Astrocyte (in vitro differentiated cells and primary cell): Measurements from ENCODE around the gene UNC93A. TPM values are rescaled to one million over a fixed set of nuclear protein-coding genes. Genes with fewer than 3 reads are reported as not detected.
"Not testable (repeated sequence)": the region's sequence is repeated elsewhere in the genome, so short reads cannot be mapped to it uniquely, and the experiment has no call there.

ENCODE experiments used
- DNase-seq: peaks from one replicate; pipeline ENCODE4 v3.0.0-alpha.2; 2010; ENCODE audit warnings: low read depth
- FAIRE-seq: peaks from 2 replicates; lab custom pipeline; 2011; peaks lifted over from hg19 to GRCh38; lab: Jason Lieb, UNC
- H2AFZ ChIP-seq: 2 replicates; pipeline ENCODE4 v1.6.0; 2012; ENCODE audit warnings: low read depth, low read length, inconsistent platforms
- H3K27ac ChIP-seq: 2 replicates; pipeline ENCODE4 v1.5.1; 2011; ENCODE audit warnings: low read depth, low read length, inconsistent platforms
- H3K27me3 ChIP-seq: 2 replicates; pipeline ENCODE4 v1.6.0; 2011; ENCODE audit warnings: low read length, inconsistent platforms; ENCODE audit not compliant: insufficient read depth
- H3K36me3 ChIP-seq: 2 replicates; pipeline ENCODE4 v1.5.1; 2011; ENCODE audit warnings: low read length, inconsistent platforms; ENCODE audit not compliant: insufficient read depth
- H3K4me1 ChIP-seq: 2 replicates; pipeline ENCODE4 v1.5.1; 2011; ENCODE audit warnings: low read length, inconsistent platforms; ENCODE audit not compliant: insufficient read depth
- H3K4me2 ChIP-seq: 2 replicates; pipeline ENCODE4 v1.6.0; 2012; ENCODE audit warnings: low read length, inconsistent platforms
- H3K4me3 ChIP-seq: 2 replicates; pipeline ENCODE4 v1.5.1; 2011; ENCODE audit warnings: low read depth, mild to moderate bottlenecking, low read length, inconsistent platforms; ENCODE audit not compliant: insufficient read depth
- H3K79me2 ChIP-seq: 2 replicates; pipeline ENCODE4 v1.6.0; 2012; ENCODE audit warnings: mild to moderate bottlenecking, low read length, inconsistent platforms; ENCODE audit not compliant: insufficient read depth
- H3K9ac ChIP-seq: 2 replicates; pipeline ENCODE4 v1.6.0; 2012; ENCODE audit warnings: mild to moderate bottlenecking, low read length, inconsistent platforms
- H3K9me3 ChIP-seq: 2 replicates; pipeline ENCODE4 v1.5.1; 2012; ENCODE audit warnings: low read depth, mild to moderate bottlenecking, low read length, inconsistent platforms; ENCODE audit not compliant: insufficient read depth
- H4K20me1 ChIP-seq: 2 replicates; pipeline ENCODE4 v1.6.0; 2012; ENCODE audit warnings: low read length, inconsistent platforms; ENCODE audit not compliant: insufficient read depth
- H3K27ac Mint-ChIP-seq: one replicate; pipeline ENCODE4 v1.8.0; 2021; ENCODE audit warnings: mild to moderate bottlenecking, mixed read lengths; ENCODE audit not compliant: unreplicated experiment
- H3K27me3 Mint-ChIP-seq: one replicate; pipeline ENCODE4 v1.8.0; 2021; ENCODE audit warnings: low read depth, mixed read lengths; ENCODE audit not compliant: unreplicated experiment
- H3K36me3 Mint-ChIP-seq: one replicate; pipeline ENCODE4 v1.8.0; 2021; ENCODE audit warnings: low read depth, mixed read lengths; ENCODE audit not compliant: unreplicated experiment
- H3K4me1 Mint-ChIP-seq: one replicate; pipeline ENCODE4 v1.8.0; 2021; ENCODE audit warnings: low read depth, mixed read lengths; ENCODE audit not compliant: unreplicated experiment
- H3K4me3 Mint-ChIP-seq: one replicate; pipeline ENCODE4 v1.8.0; 2021; ENCODE audit warnings: mild to moderate bottlenecking, moderate library complexity, mixed read lengths; ENCODE audit not compliant: unreplicated experiment
- H3K9me3 Mint-ChIP-seq: one replicate; pipeline ENCODE4 v1.8.0; 2021; ENCODE audit warnings: mild to moderate bottlenecking, mixed read lengths; ENCODE audit not compliant: unreplicated experiment
- EZH2 ChIP-seq: IDR thresholded peaks from 2 replicates; pipeline ENCODE4 v1.6.1; 2012; ENCODE audit warnings: mild to moderate bottlenecking, low read length, inconsistent platforms; ENCODE audit not compliant: insufficient read depth
- total RNA-seq: library from RNA; stranded (reverse); gene quantifications from 2 replicates; pipeline ENCODE4 v1.2.1, GENCODE V29; 2021
- TF ChIP-seq, protein P1 (sequence below): IDR thresholded peaks from 2 replicates; pipeline ENCODE4 v1.5.1; 2011; ENCODE audit warnings: low read depth, mild to moderate bottlenecking, inconsistent platforms, low read length, moderate library complexity; ENCODE audit not compliant: insufficient read depth

UNC93A gene
- total RNA-seq, 1 donor from 2014 or later: not detected

DNA sequence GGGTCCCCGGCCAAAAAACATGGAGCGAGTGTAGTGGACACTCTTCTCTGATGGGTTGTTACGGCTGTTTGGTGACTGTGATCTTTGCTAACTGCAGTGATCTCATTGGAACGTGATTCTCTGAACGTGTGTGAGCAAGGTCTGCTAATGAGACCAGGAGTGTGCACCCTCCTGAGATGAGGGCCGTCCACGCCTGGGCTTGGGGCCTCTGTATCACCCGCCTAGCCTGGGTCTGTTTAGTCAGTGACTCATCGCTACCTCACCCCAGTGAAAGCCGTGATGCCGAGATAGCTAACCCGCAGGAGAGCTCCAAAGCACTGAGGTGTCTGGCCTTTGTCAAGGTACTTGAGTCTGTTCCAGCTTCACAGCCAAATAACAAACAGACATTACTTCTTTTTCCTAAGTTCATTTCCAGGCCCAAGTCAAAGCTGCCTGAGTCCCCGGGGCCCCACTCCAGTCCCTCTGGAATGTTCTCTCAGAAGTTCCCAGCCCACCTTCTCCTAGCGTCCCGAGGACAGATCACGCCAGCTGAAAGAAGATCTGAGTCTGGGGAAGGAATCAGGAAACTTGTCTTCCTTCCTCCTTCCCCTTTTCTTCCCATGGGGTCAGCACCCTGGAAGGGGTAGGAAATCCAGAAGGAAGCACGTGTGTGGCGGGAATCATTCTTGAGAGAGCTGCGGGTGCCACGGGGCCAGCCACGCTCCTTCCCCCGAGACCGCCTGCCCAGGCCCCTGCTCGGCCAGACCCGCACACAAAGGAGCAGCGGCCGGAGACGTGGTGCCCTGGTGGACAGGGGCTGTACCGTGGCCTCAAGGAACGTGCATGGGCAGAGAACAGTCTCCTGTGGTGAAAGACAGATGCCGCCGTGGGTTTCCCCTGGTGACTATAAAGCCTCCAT is 29.0 kb downstream of the UNC93A start:
- DNase-seq: peak; percentile 58
- H3K79me2 ChIP-seq, H3K4me3 Mint-ChIP-seq, H2AFZ ChIP-seq, H3K4me3 ChIP-seq, H3K36me3 Mint-ChIP-seq, H3K9me3 Mint-ChIP-seq, H3K9ac ChIP-seq, H4K20me1 ChIP-seq, H3K4me2 ChIP-seq, H3K36me3 ChIP-seq, FAIRE-seq, H3K27me3 ChIP-seq, H3K9me3 ChIP-seq, H3K4me1 ChIP-seq: not testable (repeated sequence)
- peak overlapping the region; percentile 42 for H3K27ac ChIP-seq
- Mint-ChIP-seq H3K27me3 (peaks cover 18% of the 10 kb centered on the region), H3K4me1 (peaks cover 14% of the 10 kb centered on the region), H3K27ac (peak overlapping the region; percentile 47)

DNA sequence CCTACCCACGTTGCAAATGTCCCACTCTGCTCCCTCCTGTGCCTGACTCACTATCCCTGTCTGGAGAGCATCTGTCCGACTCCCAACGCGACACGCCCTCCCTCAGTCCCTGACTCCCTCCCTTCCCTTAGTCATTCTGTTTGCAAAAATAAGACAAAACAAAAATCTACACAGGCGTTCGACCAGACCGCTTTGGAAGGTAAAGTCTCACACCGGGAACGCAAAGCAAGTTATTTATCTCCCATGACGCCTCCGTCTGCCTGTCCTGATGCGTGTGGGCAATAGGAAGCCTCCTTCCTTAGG is 29.6 kb downstream of the UNC93A start:
- not testable (repeated sequence) for H3K9ac ChIP-seq, H3K4me3 ChIP-seq, H3K9me3 Mint-ChIP-seq, H3K4me1 ChIP-seq, H4K20me1 ChIP-seq, H3K9me3 ChIP-seq, H3K27ac ChIP-seq, H3K27me3 ChIP-seq, FAIRE-seq, H2AFZ ChIP-seq, H3K4me2 ChIP-seq, H3K36me3 ChIP-seq, H3K79me2 ChIP-seq, H3K4me3 Mint-ChIP-seq, H3K36me3 Mint-ChIP-seq
- Mint-ChIP-seq H3K27ac (peak overlapping the region; percentile 47), H3K27me3 (peaks cover 15% of the 10 kb centered on the region), H3K4me1 (peaks cover 14% of the 10 kb centered on the region)
- peak; percentile 12 for DNase-seq

DNA sequence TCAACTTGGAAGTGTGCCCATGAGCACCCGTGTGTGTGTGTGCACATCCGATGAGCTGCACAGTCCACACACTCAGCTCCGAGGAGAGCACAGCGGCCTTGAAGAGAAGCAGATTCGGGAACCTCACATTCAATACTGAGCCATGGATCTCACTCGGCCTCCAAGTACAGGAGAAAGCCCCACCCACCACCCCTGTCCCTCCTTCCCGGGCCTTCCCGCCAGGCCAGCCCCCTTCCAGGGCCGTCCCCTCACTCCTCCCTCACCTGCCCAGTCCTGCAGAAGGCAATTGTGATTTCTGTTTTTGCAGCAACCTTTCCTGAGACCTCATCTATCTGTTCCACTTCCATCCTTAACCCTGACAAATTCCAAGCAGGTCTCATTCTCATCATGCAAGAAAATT is 30.1 kb downstream of the UNC93A start:
- not testable (repeated sequence) for H3K9ac ChIP-seq, H3K27ac ChIP-seq, H3K36me3 Mint-ChIP-seq, H2AFZ ChIP-seq, H3K27ac Mint-ChIP-seq, H3K4me3 Mint-ChIP-seq, H3K27me3 ChIP-seq, H3K36me3 ChIP-seq, H3K9me3 ChIP-seq, H4K20me1 ChIP-seq, DNase-seq, H3K4me3 ChIP-seq, H3K4me1 ChIP-seq, H3K79me2 ChIP-seq, H3K9me3 Mint-ChIP-seq, FAIRE-seq, H3K4me2 ChIP-seq
- peaks cover 14% of the 10 kb centered on the region for H3K4me1 Mint-ChIP-seq
- H3K27me3 Mint-ChIP-seq: peaks cover 15% of the 10 kb centered on the region

DNA sequence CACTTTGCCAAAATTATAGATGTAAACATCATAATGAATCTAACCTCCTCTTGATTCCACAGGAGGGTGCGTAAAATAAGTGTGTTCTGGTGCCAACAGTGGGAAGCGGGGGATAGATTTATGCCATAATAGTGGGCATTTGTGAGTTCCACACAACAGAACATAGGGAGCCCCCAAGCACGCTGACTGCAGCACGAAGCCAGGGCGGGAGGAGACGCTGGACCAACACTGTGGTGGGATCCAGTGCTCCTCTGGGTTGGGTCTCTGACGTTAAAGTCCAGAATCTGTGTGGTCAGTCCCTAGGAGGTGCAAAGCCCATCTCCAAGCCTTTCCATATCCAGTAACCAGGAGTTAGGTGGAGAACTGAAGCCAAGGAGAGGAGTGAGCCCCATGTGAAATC is 32.0 kb downstream of the UNC93A start:
- H3K36me3 ChIP-seq: no peaks in the 10 kb centered on the region
- no peak overlapping the region for H3K4me3 Mint-ChIP-seq
- H3K4me3 ChIP-seq: no peak overlapping the region
- peaks cover 9% of the 10 kb centered on the region for H3K4me1 Mint-ChIP-seq
- peaks cover 12% of the 10 kb centered on the region for H3K27me3 Mint-ChIP-seq
- H3K4me2 ChIP-seq: no peak overlapping the region
- H3K4me1 ChIP-seq: no peaks in the 10 kb centered on the region
- H3K36me3 Mint-ChIP-seq: no peaks in the 10 kb centered on the region
- no peaks in the 10 kb centered on the region for H3K79me2 ChIP-seq
- H2AFZ ChIP-seq: no peak overlapping the region
- no peak overlapping the region for H3K9ac ChIP-seq
- no peak overlapping the region for H3K27ac ChIP-seq
- H3K27ac Mint-ChIP-seq: no peak overlapping the region
- no peaks in the 10 kb centered on the region for H4K20me1 ChIP-seq
- DNase-seq (no peak), FAIRE-seq (no peak)
- H3K9me3 Mint-ChIP-seq: no peaks in the 10 kb centered on the region
- H3K9me3 ChIP-seq: no peaks in the 10 kb centered on the region
- H3K27me3 ChIP-seq: no peaks in the 10 kb centered on the region
- no peak for TF ChIP-seq EZH2
- TF ChIP-seq, protein P1, sequence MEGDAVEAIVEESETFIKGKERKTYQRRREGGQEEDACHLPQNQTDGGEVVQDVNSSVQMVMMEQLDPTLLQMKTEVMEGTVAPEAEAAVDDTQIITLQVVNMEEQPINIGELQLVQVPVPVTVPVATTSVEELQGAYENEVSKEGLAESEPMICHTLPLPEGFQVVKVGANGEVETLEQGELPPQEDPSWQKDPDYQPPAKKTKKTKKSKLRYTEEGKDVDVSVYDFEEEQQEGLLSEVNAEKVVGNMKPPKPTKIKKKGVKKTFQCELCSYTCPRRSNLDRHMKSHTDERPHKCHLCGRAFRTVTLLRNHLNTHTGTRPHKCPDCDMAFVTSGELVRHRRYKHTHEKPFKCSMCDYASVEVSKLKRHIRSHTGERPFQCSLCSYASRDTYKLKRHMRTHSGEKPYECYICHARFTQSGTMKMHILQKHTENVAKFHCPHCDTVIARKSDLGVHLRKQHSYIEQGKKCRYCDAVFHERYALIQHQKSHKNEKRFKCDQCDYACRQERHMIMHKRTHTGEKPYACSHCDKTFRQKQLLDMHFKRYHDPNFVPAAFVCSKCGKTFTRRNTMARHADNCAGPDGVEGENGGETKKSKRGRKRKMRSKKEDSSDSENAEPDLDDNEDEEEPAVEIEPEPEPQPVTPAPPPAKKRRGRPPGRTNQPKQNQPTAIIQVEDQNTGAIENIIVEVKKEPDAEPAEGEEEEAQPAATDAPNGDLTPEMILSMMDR: no peak
